SU-DHL-6 (cell line): Measurements from ENCODE around the gene GATA1.

Experiments
- H2AFZ ChIP-seq: fragments of 200-600 bp; sonication (generic); 2 replicates; pipeline ENCODE4 v1.6.1; 2014; ENCODE audit warnings: low read depth, mild to moderate bottlenecking, moderate library complexity, mixed read lengths, antibody characterized with exemption, low read length; ENCODE audit not compliant: severe bottlenecking
- H3F3A ChIP-seq: fragments of 200-600 bp; shearing (Covaris generic); 2 replicates; pipeline ENCODE4 v1.6.0; 2016; ENCODE audit warnings: antibody characterized with exemption, mild to moderate bottlenecking; ENCODE audit not compliant: insufficient read depth
- H3K27ac ChIP-seq: fragments of 200-600 bp; sonication (generic); 2 replicates; pipeline ENCODE4 v1.5.1; 2016; ENCODE audit warnings: low read depth, mild to moderate bottlenecking, low read length, moderate library complexity, mixed read lengths
- H3K27me3 ChIP-seq: fragments of 200-600 bp; sonication (generic), shearing (Covaris generic); 2 replicates; pipeline ENCODE4 v1.6.0; 2014; ENCODE audit warnings: mild to moderate bottlenecking, low read length
- H3K36me3 ChIP-seq: fragments of 200-600 bp; sonication (generic); 2 replicates; pipeline ENCODE4 v1.6.1; 2014; ENCODE audit warnings: mild to moderate bottlenecking, low read length, mixed read lengths
- H3K4me2 ChIP-seq: fragments of 300-600, 200-600 bp; shearing (Covaris generic), sonication (generic); 2 replicates; pipeline ENCODE4 v1.6.0; 2014; ENCODE audit warnings: low read length, low read depth, mild to moderate bottlenecking; ENCODE audit not compliant: poor library complexity, severe bottlenecking
- H3K4me3 ChIP-seq: fragments of 200-600 bp; sonication (generic); 2 replicates; pipeline ENCODE4 v1.5.1; 2014; ENCODE audit warnings: antibody characterized with exemption, low read length, mild to moderate bottlenecking, mixed read lengths; ENCODE audit not compliant: insufficient read depth, poor library complexity, severe bottlenecking
- H3K79me2 ChIP-seq: fragments of 200-600 bp; sonication (generic); 2 replicates; pipeline ENCODE4 v1.6.1; 2014; ENCODE audit warnings: mild to moderate bottlenecking, low read length, moderate library complexity; ENCODE audit not compliant: insufficient read depth
- H3K9ac ChIP-seq: fragments of 200-600 bp; sonication (generic); 2 replicates; pipeline ENCODE4 v1.7.0; 2014; ENCODE audit warnings: mild to moderate bottlenecking, low read length
- H3K9me2 ChIP-seq: fragments of 200-600 bp; sonication (generic); replicated peaks from 2 replicates; pipeline ENCODE4 v1.6.1; 2014; ENCODE audit warnings: low read length; ENCODE audit not compliant: insufficient read depth
- H3K9me3 ChIP-seq: fragments of 200-600 bp; sonication (generic); 2 replicates; pipeline ENCODE4 v1.6.1; 2014; ENCODE audit warnings: low read length, mixed read lengths; ENCODE audit not compliant: insufficient read depth
- H4K20me1 ChIP-seq: fragments of 200-600 bp; sonication (generic); 2 replicates; pipeline ENCODE4 v1.6.1; 2014; ENCODE audit warnings: low read depth, mild to moderate bottlenecking, antibody characterized with exemption, low read length, moderate library complexity, mixed read lengths
- CTCF ChIP-seq: fragments of 200-600 bp; sonication (generic); IDR thresholded peaks from one replicate; pipeline ENCODE4 v1.5.1; 2017; ENCODE audit warnings: antibody characterized with exemption, mild to moderate bottlenecking, low read length, moderate library complexity; ENCODE audit not compliant: insufficient read depth, poor library complexity, severe bottlenecking
- EZH2phosphoT487 ChIP-seq: fragments of 200-600 bp; sonication (generic), shearing (Covaris generic); conservative IDR thresholded peaks from 2 replicates; pipeline ENCODE4 v1.6.1; 2018; ENCODE audit warnings: mild to moderate bottlenecking, antibody characterized with exemption, low read length, moderate library complexity, mixed read lengths

GATA1 gene

GRCh38 chrX:48793935-48794334, 7.5 kb downstream of the GATA1 start:
- Histone ChIP-seq H3K9me3 (no peaks in the 10 kb centered on the region), H3K9ac (no peak overlapping the region)

GRCh38 chrX:48794340-48794910, 8.0 kb downstream of the GATA1 start:
- Histone ChIP-seq H3K9me2 (no peaks in the 10 kb centered on the region), H3K27me3 (no peaks in the 10 kb centered on the region), H3K4me3 (no peak overlapping the region), H3K79me2 (no peaks in the 10 kb centered on the region), H3K9me3 (no peaks in the 10 kb centered on the region), H2AFZ (no peak overlapping the region), H3K27ac (no peak overlapping the region), H3K9ac (no peak overlapping the region), H3K36me3 (no peaks in the 10 kb centered on the region), H3K4me2 (no peak overlapping the region), H4K20me1 (no peaks in the 10 kb centered on the region), H3F3A (no peaks in the 10 kb centered on the region)
- no peak for TF ChIP-seq EZH2phosphoT487
- no peak for TF ChIP-seq CTCF

More at GRCh38 chrX:48793935-48794334, 7.5 kb downstream of the GATA1 start:
- Histone ChIP-seq H4K20me1 (no peaks in the 10 kb centered on the region), H3K36me3 (no peaks in the 10 kb centered on the region), H3F3A (no peaks in the 10 kb centered on the region), H3K9me2 (no peaks in the 10 kb centered on the region), H3K79me2 (no peaks in the 10 kb centered on the region), H3K4me3 (no peak overlapping the region), H2AFZ (no peak overlapping the region), H3K27me3 (no peaks in the 10 kb centered on the region), H3K27ac (no peak overlapping the region), H3K4me2 (no peak overlapping the region)
- TF ChIP-seq CTCF (no peak), EZH2phosphoT487 (no peak)

DNA sequence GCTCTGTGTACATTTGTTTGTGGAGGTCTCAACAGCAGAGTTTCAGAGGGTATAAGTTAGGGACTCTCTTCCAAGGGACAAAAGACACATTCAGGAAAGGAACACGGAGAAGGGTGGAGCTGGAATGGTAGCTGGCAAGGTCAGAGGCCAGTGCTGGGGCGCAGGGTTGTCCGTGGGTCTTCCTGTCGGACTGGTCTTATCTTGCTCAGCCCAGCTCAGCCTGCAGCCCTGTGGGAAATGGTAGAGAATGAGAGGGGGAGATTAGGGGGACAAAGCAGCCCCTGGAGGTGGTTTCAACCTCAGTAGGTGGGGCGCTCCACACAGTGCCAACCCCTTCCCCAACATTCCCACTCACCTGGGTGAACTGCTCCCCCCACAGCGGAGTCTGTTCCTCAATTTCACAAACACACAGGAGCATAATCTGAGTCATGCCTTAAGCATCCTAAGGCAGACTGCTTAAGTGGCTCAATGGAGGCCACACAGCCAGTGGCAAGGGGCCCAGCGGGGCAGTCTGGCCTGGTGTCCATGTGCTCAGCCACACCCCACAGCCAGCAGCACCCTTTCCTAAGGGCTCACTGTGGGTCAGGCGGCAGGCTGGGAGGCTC, 8.6 kb downstream of the GATA1 start:
- H2AFZ ChIP-seq = no peak overlapping the region
- H3K36me3 ChIP-seq = no peaks in the 10 kb centered on the region
- no peak overlapping the region for H3K4me2 ChIP-seq
- H3K79me2 ChIP-seq = no peaks in the 10 kb centered on the region
- no peaks in the 10 kb centered on the region for H3K9me2 ChIP-seq
- no peaks in the 10 kb centered on the region for H3K27me3 ChIP-seq
- H3K27ac ChIP-seq = no peak overlapping the region
- no peak for TF ChIP-seq EZH2phosphoT487
- H3K9ac ChIP-seq = no peak overlapping the region
- no peaks in the 10 kb centered on the region for H3F3A ChIP-seq
- no peaks in the 10 kb centered on the region for H4K20me1 ChIP-seq
- no peak overlapping the region for H3K4me3 ChIP-seq
- no peaks in the 10 kb centered on the region for H3K9me3 ChIP-seq

GRCh38 chrX:48798318-48798717, 11.9 kb downstream of the GATA1 start:
- TF ChIP-seq CTCF = no peak
- no peak for TF ChIP-seq EZH2phosphoT487
- Histone ChIP-seq H3K9me3 (no peaks in the 10 kb centered on the region), H4K20me1 (no peaks in the 10 kb centered on the region), H3K79me2 (no peaks in the 10 kb centered on the region), H3K4me2 (no peak overlapping the region), H3K9ac (no peak overlapping the region), H3K9me2 (no peaks in the 10 kb centered on the region), H3K36me3 (no peaks in the 10 kb centered on the region), H3K27me3 (no peaks in the 10 kb centered on the region), H3K27ac (no peak overlapping the region), H2AFZ (no peak overlapping the region), H3K4me3 (no peak overlapping the region), H3F3A (no peaks in the 10 kb centered on the region)
